ENCODE results near the gene PIGU.
"Not testable (repeated sequence)": the region's sequence is repeated elsewhere in the genome, so short reads cannot be mapped to it uniquely, and the experiment has no call there.

The PIGU gene

DNA sequence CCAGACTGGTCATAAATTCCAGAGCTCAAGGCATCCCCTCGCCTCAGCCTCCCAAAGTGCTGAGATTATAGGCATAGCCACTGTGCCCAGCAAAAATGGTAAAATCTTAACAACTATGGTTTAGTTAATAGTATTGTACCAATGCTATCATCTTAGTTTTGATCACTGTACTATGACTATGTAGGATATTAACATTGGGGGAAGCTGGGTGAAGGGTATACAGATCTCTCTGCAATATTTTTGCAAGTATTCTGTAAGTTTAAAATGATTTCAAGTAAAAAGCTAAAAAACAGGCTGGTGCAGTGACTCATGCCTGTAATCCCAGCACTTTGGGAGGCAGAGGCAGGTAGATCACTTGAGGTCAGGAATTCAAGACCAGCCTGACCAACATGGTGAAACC lies 7.8 kb downstream of the PIGU start:
- intact Hi-C loops (cut with DNase I) = no loop called here
- no peak for DNase-seq

DNA sequence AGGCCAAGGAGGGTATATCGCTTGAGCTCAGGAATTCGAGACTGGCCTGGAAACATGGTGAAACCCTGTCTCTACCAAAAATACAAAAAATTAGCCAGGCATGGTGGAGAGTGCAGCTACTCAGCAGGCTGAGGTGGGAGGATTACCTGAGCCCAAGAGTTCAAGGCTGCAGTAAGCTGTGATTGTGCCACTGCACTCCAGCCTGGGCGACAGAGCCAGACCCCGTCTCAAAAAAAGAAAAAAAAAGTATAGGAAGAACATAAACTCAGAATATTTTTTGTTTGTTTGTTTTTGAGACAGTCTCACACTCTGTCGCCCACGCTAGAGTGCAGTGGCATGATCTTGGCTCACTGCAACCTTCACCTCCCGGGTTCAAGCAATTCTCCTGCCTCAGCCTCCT lies 12.1 kb downstream of the PIGU start:
- intact Hi-C loops (cut with DNase I); DNase-seq: not testable (repeated sequence)

DNA sequence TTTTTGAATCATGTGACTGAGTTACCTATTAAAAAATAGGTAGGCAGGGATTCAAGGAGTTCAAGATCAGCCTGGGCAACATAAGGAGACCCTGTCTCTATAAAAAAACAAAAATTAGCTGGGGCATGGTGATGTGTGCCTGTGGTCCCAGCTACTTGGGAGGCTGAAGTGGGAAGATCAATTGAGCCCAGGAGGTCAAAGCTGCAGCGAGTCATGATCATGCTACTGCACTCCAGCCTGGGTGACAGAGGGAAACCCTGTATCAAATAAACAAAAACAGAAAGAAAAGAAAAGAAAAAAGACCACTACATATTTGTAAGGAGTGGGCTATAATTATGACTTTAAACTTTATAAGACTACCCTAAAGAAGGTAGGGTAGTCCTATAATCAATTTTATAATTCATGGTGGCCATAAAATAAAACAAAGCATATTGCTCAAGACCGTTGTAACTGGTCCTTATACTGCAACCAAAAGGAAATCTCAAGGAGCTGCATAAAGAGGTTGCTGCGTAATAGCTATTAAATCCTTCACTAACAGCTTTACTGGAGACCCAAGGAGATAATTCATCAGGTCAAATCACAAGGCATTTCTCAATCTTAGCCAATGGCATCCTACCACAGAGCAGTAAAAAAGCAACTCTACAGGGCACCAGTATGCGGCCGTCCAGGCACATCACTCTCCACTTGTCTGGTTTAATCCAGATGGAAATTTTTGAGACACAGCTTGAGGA lies 13.5 kb downstream of the PIGU start:
- intact Hi-C loops (cut with DNase I) = no loop called here

DNA sequence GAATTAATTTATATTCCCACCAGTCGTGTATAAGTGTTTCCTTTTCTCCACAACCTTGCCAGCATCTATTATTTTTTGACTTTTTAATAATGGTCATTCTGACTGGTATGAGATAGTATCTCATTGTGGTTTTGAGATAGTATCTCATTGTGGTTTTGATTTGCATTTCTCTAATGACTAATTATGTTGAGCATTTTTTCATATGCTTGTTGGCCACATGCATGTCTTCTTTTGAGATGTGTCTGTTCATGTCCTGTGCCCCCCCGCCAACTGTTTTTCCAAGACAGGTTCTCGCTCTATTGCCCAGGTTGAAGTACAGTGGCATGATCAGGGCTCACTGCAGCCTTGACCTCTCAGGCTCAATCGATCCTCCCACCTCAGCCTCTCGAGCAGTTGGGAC lies 15.1 kb downstream of the PIGU start:
- DNase-seq; intact Hi-C loops (cut with DNase I): not testable (repeated sequence)

More for the DNA sequence above, 13.5 kb downstream of the PIGU start:
- DNase-seq = no peak

DNA sequence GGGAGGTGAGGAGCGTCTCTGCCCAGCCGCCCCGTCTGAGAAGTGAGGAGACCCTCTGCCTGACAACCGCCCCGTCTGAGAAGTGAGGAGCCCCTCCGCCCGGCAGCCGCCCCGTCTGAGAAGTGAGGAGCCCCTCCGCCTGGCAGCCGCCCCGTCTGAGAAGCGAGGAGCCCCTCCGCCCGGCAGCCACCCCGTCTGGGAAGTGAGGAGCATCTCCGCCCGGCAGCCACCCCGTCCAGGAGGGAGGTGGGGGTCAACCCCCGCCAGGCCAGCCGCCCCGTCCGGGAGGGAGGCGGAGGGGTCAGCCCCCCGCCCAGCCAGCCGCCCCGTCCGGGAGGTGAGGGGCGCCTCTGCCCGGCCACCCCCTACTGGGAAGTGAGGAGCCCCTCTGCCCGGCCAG lies 18.2 kb downstream of the PIGU start:
- DNase-seq; intact Hi-C loops (cut with DNase I): not testable (repeated sequence)

DNA sequence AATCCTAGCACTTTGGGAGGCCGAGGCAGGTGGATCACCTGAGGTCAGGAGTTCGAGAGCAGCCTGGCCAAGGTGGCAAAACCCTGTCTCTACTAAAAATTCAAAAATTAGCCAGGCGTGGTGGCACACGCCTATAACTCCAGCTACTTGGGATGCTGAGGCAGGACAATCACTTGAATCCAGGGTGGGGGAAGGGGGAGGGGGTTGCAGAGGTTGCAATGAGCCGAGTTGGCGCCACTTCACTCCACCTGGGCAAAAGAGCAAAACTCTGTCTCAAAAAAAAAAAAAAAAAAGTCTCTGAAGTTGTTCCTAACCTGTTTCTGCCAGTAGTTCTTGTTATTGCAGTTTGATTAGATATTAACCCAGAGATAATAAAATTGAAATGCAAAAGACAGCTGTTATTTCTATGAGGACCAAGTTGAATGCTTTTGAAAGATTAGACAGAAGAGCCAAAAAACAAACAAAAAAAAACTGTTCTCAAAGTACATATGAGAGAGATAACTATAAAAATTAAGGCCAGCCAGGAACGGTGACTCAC lies 22.6 kb downstream of the PIGU start:
- intact Hi-C loops (cut with DNase I) = no loop called here
- no peak for DNase-seq

DNA sequence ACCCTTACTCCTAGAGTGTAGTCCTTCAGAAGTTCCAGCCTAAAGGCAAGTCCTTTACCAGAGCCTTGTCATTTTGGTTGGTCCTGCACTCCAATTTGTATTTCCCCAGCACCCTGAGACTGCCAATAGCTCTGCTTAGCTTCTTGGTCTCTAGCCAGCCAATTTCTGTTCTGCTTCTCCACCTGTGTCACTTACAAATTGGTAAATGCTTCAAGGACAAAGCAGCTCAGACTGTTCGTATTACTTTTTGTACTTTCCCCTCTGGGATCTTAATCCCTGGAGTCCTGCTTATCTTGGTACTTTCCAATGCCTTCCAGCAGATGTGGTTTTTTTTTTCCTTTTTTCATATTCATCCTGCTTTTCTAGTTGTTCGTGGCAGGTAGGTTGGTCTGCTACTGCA lies 25.7 kb downstream of the PIGU start:
- no peak for DNase-seq
- intact Hi-C loops (cut with DNase I) = no loop called here

DNA sequence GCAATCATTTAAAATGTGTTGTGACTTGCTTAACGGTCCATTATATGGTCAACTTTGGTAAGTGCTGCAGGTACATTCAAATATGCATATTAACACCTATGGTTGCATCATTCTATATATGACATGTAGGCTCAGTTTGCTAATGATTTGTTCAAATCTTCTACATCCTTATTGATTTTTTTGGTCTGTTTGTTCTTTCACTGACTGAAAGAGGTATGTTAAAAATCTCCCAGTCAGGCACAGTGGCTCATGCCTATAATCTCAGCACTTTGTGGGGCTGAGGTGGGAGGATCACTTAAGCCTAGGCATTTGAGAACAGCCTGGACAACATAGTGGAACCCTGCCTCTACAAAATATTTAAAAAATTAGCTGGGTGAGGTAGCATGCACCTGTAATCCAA lies 29.2 kb downstream of the PIGU start:
- intact Hi-C loops (cut with DNase I) = no loop called here
- no peak for DNase-seq

DNA sequence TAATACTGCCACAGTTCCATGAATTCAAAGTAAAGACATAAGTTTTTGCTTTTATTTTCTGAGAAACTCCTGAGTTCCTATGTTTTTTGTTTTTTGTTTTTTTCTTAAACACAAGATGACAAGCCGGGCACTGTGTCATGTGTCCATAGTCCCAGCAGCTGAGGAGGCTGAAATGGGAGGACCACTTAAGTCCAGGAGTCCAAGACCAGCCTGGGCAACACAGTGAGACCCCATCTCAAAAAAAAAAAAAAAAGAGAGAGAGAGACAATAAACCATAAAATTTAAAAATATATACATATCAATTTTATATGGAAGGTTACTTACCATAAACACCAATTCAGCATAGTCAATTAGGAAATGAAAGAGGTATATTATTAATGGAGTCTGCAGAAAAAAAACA lies 31.9 kb downstream of the PIGU start:
- intact Hi-C loops (cut with DNase I) = loop anchor here (5.0 kb wide), 1 partner anchor 32 kb away; the partner anchor contains the start of gene PIGU
- DNase-seq = no peak

DNA sequence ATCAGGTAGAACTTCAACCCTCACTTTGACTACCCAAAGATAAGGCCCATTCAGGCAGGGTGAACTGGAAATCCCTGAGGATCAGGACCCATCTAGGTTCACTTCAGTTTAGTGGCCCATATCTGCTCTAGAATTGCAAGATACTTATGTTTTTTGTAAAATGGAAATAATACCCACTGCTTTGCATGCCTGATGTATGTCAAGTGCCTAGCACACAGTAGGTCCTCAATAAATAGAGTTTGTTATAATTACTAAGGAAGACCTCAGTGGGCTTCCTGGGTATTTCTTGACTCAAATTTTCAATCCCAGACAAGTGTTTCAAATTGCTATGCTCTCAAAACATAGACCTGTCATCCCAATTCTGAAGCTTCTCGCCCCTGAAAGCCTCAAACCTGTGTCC lies 32.5 kb downstream of the PIGU start:
- DNase-seq = no peak
- intact Hi-C loops (cut with DNase I) = loop anchor here (5.0 kb wide), 1 partner anchor 33 kb away; the partner anchor contains the start of gene PIGU

DNA sequence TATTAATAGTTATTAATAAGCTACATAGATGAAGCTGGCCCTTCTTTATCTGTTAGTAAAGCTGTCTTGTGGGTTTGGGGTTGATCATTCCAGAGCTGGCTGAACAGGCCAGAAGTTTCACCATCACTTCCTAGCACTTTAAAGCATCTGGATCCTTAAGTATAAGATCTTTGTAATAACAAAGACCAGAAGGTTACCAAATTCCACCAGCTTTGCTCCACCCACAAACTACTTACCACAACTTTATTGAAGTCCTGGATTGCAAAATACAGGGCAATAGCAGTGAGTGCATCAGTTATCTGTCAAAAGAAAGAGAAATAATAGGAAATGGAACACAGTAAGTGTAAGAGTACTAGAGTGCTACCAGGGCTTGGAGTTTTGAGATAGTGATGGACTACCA lies 33.0 kb downstream of the PIGU start:
- intact Hi-C loops (cut with DNase I) = loop anchor here (5.0 kb wide), 1 partner anchor 33 kb away; the partner anchor contains the start of gene PIGU
- no peak for DNase-seq

DNA sequence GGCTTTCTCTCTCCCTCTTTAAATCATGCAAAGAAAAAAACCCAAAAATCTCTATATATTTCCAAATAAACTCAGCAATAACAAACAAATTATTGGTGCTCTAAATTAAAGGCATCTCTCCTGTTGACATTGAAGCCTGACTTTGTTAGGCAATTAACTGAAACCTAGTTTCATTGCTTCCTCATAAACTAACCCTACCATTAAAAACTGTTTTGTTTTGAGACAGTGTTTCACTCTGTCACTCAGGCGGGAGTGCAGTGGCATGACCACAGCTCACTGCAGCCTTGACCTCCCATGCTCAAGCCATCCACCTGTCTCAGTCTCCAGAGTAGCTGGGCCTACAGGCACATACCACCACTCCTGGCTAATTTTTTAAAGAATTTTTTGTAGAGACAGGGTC lies 34.9 kb downstream of the PIGU start:
- intact Hi-C loops (cut with DNase I) = loop anchor here (5.0 kb wide), 1 partner anchor 35 kb away; the partner anchor contains the start of gene PIGU
- no peak for DNase-seq

DNA sequence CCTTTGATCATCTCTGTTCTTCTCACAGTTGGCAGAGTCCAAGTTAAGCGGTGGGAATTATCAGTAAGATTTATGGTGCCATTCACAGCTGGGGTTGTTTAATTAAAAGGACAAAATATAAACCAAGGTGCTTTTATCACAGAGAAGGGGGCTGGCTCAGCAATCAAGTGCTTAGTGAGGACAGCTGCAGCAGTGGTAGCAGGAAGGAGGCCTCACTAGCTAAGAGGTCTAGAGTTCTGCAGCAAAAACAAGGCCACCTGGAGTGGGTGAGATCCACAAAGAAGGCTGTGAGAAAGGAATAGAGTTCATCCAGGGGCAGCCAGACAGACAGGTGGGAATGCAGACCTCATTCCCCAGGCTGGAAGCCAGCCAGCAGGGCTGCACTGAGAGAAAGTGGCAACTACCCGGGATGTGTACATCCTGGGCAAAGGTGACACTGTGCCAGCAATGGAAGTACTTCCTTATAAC lies 37.1 kb downstream of the PIGU start:
- DNase-seq = no peak
- intact Hi-C loops (cut with DNase I) = loop anchor here (2.0 to 5.0 kb wide), 2 partner anchors 38 to 67 kb away; partner anchors contain the start of gene PIGU

DNA sequence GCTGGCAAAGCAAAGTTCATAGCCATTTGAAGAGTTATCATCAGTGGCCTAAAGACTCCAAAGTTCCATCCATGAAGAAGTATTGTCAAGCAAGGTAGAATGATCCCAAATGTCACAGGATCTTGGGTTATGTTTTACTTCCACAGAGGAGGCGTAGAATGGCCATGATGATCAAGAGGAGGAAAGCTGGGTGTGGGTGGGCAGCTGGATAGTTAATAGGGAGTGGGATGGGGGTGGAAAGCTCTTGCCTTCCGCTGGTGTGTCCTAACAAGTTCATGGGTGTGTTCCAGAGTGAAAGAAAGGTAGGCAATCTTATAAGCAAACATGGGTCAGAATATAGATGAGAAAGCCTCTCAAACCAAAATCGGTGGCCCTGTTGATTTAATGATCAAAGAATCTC lies 38.4 kb downstream of the PIGU start:
- intact Hi-C loops (cut with DNase I) = no loop called here

DNA sequence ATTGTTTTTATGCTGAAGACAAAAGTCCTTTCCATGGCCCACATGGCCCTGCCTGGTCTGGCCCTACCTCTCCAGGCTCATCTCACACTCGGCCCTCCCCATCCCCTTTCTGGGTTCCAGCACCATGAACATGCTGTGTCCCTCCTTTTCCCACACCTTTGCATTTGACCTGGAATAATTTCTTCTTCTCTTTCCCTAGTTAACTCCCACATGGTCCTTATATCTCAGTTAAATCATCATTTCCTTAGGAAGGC lies 38.9 kb downstream of the PIGU start:
- no peak for DNase-seq
- intact Hi-C loops (cut with DNase I) = no loop called here

More for the DNA sequence above, 38.4 kb downstream of the PIGU start:
- DNase-seq = no peak

DNA sequence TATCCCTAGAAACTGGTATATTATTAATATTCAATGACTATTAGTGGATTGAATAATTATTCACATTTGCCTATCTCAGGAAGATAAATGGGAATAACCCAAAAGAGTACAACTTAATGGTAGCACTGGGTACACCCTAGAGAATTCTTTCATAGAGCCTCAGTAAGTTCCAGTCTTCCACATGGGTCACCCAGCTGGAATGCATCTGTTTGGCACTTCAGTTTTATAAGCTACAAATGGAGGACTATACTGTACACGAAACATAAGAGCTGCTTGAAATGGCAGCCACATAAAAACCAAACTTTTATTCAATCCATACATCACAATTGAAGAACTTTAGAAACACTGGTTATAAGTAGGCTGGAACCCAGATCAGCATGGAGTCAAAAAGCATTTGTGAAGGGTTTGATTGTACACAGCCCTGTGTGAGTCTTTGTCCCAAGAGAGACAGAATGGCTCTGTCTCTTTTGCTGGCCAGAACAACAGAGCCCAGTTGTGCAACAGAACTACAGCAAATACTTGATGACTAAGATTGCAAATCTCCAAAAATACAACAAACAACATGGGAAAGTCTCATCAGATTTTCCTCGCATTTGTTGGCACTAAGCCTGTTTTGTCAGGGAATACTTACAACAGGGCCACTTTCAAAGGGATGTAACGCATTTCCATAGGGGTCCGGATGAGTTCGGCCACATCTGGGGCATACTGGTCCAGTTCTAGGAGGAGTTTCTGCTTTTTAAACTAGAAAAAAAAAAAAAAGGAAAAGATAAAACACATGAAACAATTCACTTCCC lies 39.5 kb downstream of the PIGU start:
- peak in 6 of 10 donors; percentile 16 to 87 (median 40) for DNase-seq
- intact Hi-C loops (cut with DNase I) = no loop called here

DNA sequence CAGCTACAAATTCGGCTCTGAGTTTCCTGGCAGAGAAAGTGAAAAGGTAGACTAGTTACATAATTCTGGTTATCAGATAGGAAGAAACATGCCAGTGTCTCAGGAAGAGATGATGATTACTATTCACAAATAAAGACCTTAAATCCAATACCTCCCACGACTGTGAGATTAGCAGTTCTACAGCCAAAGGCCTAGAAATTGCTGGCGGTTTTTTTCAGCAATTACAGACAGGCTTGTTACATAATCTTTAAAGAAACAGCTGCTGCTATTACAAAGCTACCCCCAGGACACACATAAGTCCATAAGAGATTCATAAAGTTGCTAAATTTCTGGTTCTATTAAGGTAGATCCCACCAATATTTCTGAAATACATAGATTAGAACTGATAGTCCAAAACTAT lies 40.2 kb downstream of the PIGU start:
- no peak for DNase-seq
- intact Hi-C loops (cut with DNase I) = no loop called here

DNA sequence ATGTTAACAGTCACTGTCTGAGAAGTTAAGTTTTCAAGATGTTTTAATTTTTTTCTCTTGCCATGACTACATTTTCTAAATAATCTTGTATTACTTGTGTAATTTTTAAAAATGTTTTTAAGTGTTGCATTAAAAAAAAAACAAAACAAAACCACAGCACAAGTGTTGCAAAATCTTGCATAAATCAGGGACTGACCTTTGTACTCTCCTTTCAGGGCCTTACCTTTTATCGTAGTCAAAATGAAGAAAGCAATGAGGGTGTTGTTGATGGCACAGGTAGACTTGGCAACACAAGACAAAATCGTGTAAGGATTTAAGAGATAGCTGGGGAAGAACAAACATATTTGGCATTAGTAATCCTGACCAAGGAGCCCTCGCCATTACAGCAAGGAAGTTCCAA lies 42.5 kb downstream of the PIGU start:
- intact Hi-C loops (cut with DNase I) = no loop called here
- DNase-seq = no peak

DNA sequence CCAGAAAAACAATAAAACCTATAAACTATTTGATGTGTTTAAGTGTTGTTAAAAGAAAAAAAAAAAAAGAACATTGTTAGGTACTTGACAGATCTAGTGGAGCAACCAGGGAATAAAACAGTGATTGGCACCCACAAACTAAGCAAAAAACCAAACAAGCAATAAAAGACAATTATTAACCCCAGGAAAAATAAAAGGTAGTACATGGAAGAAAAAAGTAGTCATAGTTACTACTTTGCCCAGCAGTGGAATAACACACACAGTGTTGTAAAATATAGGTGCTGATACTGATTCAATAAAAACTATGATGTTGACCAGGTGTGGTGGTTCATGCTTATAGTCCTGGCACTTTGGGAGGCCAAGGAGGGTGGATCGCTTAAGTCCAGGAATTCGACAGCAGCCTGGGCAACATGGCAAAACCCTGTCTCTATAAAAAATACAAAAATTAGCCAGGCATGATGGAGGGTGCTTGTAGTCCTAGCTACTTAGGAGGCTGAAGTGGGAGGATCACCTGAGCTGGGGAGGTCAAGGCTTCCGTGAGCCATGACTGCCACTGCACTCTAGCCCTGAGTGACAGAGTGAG lies 43.9 kb downstream of the PIGU start:
- intact Hi-C loops (cut with DNase I) = no loop called here
- DNase-seq = no peak

DNA sequence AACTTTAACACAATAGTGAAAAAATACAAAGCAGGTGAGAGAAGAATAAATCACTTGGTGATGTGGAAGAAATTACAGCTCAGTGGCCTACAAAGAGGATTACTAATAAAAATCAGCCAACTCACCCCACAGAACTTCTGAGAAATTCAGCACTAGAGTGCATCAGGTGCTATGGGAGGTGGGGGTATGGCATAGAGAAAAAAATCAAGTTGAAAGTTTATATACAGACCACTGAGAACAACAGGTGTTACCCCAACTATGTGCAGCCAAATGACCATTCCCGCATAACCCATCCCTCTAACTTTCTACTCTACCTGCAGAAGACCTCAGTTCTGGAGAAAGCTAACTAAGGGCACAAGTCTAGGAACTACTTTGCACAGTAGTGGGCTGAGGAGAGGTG lies 47.0 kb downstream of the PIGU start:
- DNase-seq = no peak
- intact Hi-C loops (cut with DNase I) = no loop called here

DNA sequence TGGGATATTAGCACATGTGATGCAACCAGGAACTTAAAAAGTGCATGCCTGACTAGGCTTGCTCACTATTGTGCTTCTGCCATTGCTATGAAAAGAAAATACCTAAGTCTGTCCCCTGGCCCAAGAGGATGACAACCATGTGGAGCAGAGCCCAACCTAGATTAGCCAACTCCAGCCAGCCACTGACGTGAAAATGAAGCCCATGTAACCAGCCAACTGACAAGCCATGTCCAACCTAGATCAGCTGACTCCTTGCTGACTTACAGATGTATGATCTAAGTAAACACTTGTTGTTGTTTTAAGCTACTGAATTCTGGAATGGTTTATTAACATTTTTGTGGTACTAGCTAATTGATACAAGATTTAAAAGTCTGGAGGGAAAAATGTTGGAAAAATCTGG lies 47.5 kb downstream of the PIGU start:
- DNase-seq = no peak
- intact Hi-C loops (cut with DNase I) = no loop called here

All from posterior cingulate gyrus (tissue), 11 donors.